Brain microvascular endothelial cell (primary cell): Measurements from ENCODE around the gene SLC26A9.

ENCODE experiments used
- DNase-seq: peaks from one replicate; pipeline ENCODE4 v3.0.0-alpha.2; 2020
- H3K27ac ChIP-seq: fragments of 250-450 bp; sonication (Bioruptor Pico); 2 replicates; pipeline ENCODE4 v1.5.1; 2020; ENCODE audit warnings: mild to moderate bottlenecking, moderate library complexity
- H3K27me3 ChIP-seq: fragments of 250-450 bp; sonication (Bioruptor Pico); replicated peaks from 2 replicates; pipeline ENCODE4 v1.5.1; 2020; ENCODE audit warnings: mild to moderate bottlenecking
- H3K36me3 ChIP-seq: fragments of 250-450 bp; sonication (Bioruptor Pico); replicated peaks from 2 replicates; pipeline ENCODE4 v1.5.1; 2020; ENCODE audit warnings: mild to moderate bottlenecking
- H3K4me3 ChIP-seq: 2 replicates; pipeline ENCODE4 v1.5.1; 2011; ENCODE audit warnings: low read depth, mild to moderate bottlenecking, control low read depth, low read length, moderate library complexity
- CTCF ChIP-seq: IDR thresholded peaks from 2 replicates; pipeline ENCODE4 v1.5.1; 2011; ENCODE audit warnings: low read depth, mild to moderate bottlenecking, moderate library complexity, low read length, control low read depth, inconsistent platforms; ENCODE audit errors: missing control alignments
- in situ Hi-C: cut with HindIII; loops from 2 replicates; pipeline ENCODE4 v1.10.0; 2017; ENCODE audit warnings: low sequenced_read_pairs, low pct_ligation_motif_present

The SLC26A9 gene

GRCh38 chr1:205976708-205977401 is 33.6 kb upstream of the SLC26A9 start:
- no peak overlapping the region for H3K27ac ChIP-seq
- peak; percentile 48 for DNase-seq
- in situ Hi-C loops: loop anchor here (25.0 kb wide), 1 partner anchor 135 kb away; the partner anchor contains the start of gene AVPR1B
- no peak overlapping the region for H3K4me3 ChIP-seq
- H3K27me3 ChIP-seq: no peaks in the 10 kb centered on the region
- H3K36me3 ChIP-seq: no peaks in the 10 kb centered on the region
- TF ChIP-seq CTCF: peak; percentile 15

GRCh38 chr1:205976036-205976435 is 32.8 kb upstream of the SLC26A9 start:
- TF ChIP-seq CTCF: no peak
- in situ Hi-C loops: loop anchor here (25.0 kb wide), 1 partner anchor 136 kb away; the partner anchor contains the start of gene AVPR1B
- no peak overlapping the region for H3K4me3 ChIP-seq
- no peaks in the 10 kb centered on the region for H3K27me3 ChIP-seq
- no peaks in the 10 kb centered on the region for H3K36me3 ChIP-seq
- no peak overlapping the region for H3K27ac ChIP-seq
- DNase-seq: no peak

GRCh38 chr1:205975387-205975998 is 32.2 kb upstream of the SLC26A9 start:
- DNase-seq: no peak
- no peak for TF ChIP-seq CTCF
- no peak overlapping the region for H3K27ac ChIP-seq
- no peaks in the 10 kb centered on the region for H3K27me3 ChIP-seq
- in situ Hi-C loops: loop anchor here (25.0 kb wide), 1 partner anchor 137 kb away; the partner anchor contains the start of gene AVPR1B
- H3K4me3 ChIP-seq: no peak overlapping the region
- H3K36me3 ChIP-seq: no peaks in the 10 kb centered on the region

GRCh38 chr1:205974712-205975111 is 31.5 kb upstream of the SLC26A9 start:
- DNase-seq: no peak
- H3K27ac ChIP-seq: no peak overlapping the region
- no peak for TF ChIP-seq CTCF
- no peaks in the 10 kb centered on the region for H3K36me3 ChIP-seq
- H3K4me3 ChIP-seq: no peak overlapping the region
- H3K27me3 ChIP-seq: no peaks in the 10 kb centered on the region
- in situ Hi-C loops: loop anchor here (25.0 kb wide), 1 partner anchor 138 kb away; the partner anchor contains the start of gene AVPR1B

GRCh38 chr1:205973377-205974232 is 30.3 kb upstream of the SLC26A9 start:
- Histone ChIP-seq H3K27ac (no peak overlapping the region), H3K36me3 (no peaks in the 10 kb centered on the region), H3K4me3 (no peak overlapping the region), H3K27me3 (no peaks in the 10 kb centered on the region)
- no peak for TF ChIP-seq CTCF
- in situ Hi-C loops: no loop called here
- DNase-seq: no peak
